ENCODE data around the gene SQOR.

Gene SQOR

GRCh38 chr15:45635191-45635638 is 386 bp downstream of the SQOR start:
- DNase-seq, result peak in 1 of 2 donors; percentile 65

- no peak for DNase-seq
Measured at GRCh38 chr15:45635763-45636292, 999 bp downstream of the SQOR start.

GRCh38 chr15:45637141-45637540 is 2.3 kb downstream of the SQOR start:
- no peak for DNase-seq

GRCh38 chr15:45637552-45638033 is 2.8 kb downstream of the SQOR start:
- peak; percentile 93 to 96 for DNase-seq

- DNase-seq, result peak; percentile 66 to 90
Measured at GRCh38 chr15:45640616-45641015, 5.8 kb downstream of the SQOR start.

- peak; percentile 92 to 98 for DNase-seq
Measured at GRCh38 chr15:45641374-45641781, 6.5 kb downstream of the SQOR start.

- no peak for DNase-seq
Measured at GRCh38 chr15:45641999-45642932, 7.4 kb downstream of the SQOR start.

GRCh38 chr15:45644437-45644836 is 9.6 kb downstream of the SQOR start:
- DNase-seq, result no peak

- peak; percentile 85 to 93 for DNase-seq
Measured at GRCh38 chr15:45645026-45645980, 10.5 kb downstream of the SQOR start.

GRCh38 chr15:45646220-45646619 is 11.4 kb downstream of the SQOR start:
- DNase-seq, result no peak

- DNase-seq, result no peak
Measured at GRCh38 chr15:45647828-45648227, 13.0 kb downstream of the SQOR start.

GRCh38 chr15:45648521-45649200 is 13.8 kb downstream of the SQOR start:
- DNase-seq, result no peak

- peak; percentile 79 to 98 for DNase-seq
Measured at GRCh38 chr15:45650007-45650406, 15.2 kb downstream of the SQOR start.

- no peak for DNase-seq
Measured at GRCh38 chr15:45650889-45651525, 16.2 kb downstream of the SQOR start.

GRCh38 chr15:45653702-45654424 is 19.0 kb downstream of the SQOR start:
- DNase-seq, result peak; percentile 72 to 87

- DNase-seq, result no peak
Measured at GRCh38 chr15:45654749-45655148, 19.9 kb downstream of the SQOR start.

- no peak for DNase-seq
Measured at GRCh38 chr15:45657254-45657653, 22.4 kb downstream of the SQOR start.

- no peak for DNase-seq
Measured at GRCh38 chr15:45657764-45658545, 23.1 kb downstream of the SQOR start.

- DNase-seq, result peak; percentile 80 to 91
Measured at GRCh38 chr15:45660231-45660979, 25.6 kb downstream of the SQOR start.

Measured in inflammatory macrophage treated with lipopolysaccharide for 1 hour (primary cell).